Measurements from ENCODE around the gene APBB2.

- TF ChIP-seq POLR2AphosphoS5 (IDR thresholded peaks at IDR 0.05) (no peak), CTCF (IDR thresholded peaks at IDR 0.05) (no peak), POLR2A (IDR thresholded peaks at IDR 0.05) (no peak)
These were observed 214.0 kb downstream of the APBB2 start for GRCh38 chr4:41000356-41000755.

Data from prostate gland (tissue), 2 donors.